Measurements from ENCODE around the gene ZNF385C.

GRCh38 chr17:42118545-42118944, 20.3 kb upstream of the ZNF385C start:
- TF ChIP-seq POLR2A (IDR thresholded peaks at IDR 0.05) (no peak), CTCF (IDR thresholded peaks at IDR 0.05) (peak; percentile 23 to 56 (median 44))

Measured in body of pancreas (tissue), 4 donors.